Lung (tissue), 12 donors: ENCODE results near the gene TRAF3. TPM values are rescaled to one million over a fixed set of nuclear protein-coding genes. Genes with fewer than 3 reads are reported as not detected.

Experiments
- ATAC-seq: fragments of 200-7000 bp; cut with Tn5 transposase; one replicate; pipeline ENCODE4 v1.9.1; 2020; ENCODE audit warnings: moderate number of reproducible peaks; ENCODE audit not compliant: insufficient read depth, low FRiP score
- DNase-seq, 3 donors: peaks; one replicate each; pipeline ENCODE4 v3.0.0-alpha.2; 2013 to 2017
- H3K27ac ChIP-seq, 2 donors: one replicate each; pipeline ENCODE4 v1.5.1; 2013; ENCODE audit warnings: mild to moderate bottlenecking in 2 of 2, moderate library complexity in 2 of 2, control low read depth in 1 of 2, inconsistent platforms in 1 of 2, low read depth in 1 of 2, low read length in 1 of 2
- H3K27me3 ChIP-seq, 3 donors: one replicate each; pipeline ENCODE4 v1.5.1; 2013; ENCODE audit warnings: low read length in 2 of 3; ENCODE audit not compliant: control insufficient read depth in 3 of 3, insufficient read depth in 3 of 3
- H3K36me3 ChIP-seq, 4 donors: one replicate each; pipeline ENCODE4 v1.5.1; 2013; ENCODE audit warnings: low read length in 4 of 4, mild to moderate bottlenecking in 1 of 4, moderate library complexity in 1 of 4; ENCODE audit not compliant: control insufficient read depth in 4 of 4, insufficient read depth in 4 of 4
- H3K4me1 ChIP-seq, 5 donors: one replicate each; pipeline ENCODE4 v1.5.1; 2013; ENCODE audit warnings: low read length in 5 of 5, mild to moderate bottlenecking in 2 of 5, moderate library complexity in 1 of 5; ENCODE audit not compliant: control insufficient read depth in 5 of 5, insufficient read depth in 5 of 5
- H3K4me3 ChIP-seq: one replicate; pipeline ENCODE4 v1.5.1; 2013; ENCODE audit warnings: mild to moderate bottlenecking, control low read depth, moderate library complexity
- H3K9ac ChIP-seq, 2 donors: one replicate each; pipeline ENCODE4 v1.5.1; 2013; ENCODE audit warnings: low read length in 2 of 2, control low read depth in 1 of 2; ENCODE audit not compliant: insufficient read depth in 1 of 2
- H3K9me3 ChIP-seq, 4 donors: one replicate each; pipeline ENCODE4 v1.5.1; 2013; ENCODE audit warnings: low read length in 3 of 4, mild to moderate bottlenecking in 1 of 4, moderate library complexity in 1 of 4; ENCODE audit not compliant: control insufficient read depth in 4 of 4, insufficient read depth in 3 of 4
- WGBS, 2 donors: extraction: QIAGEN DNeasy Blood & Tissue Kit; methylation state at CpG; one replicate each; pipeline ENCODE4 v1.1.7; 2013; 5-methylcytosine and 5-hydroxymethylcytosine counted together
- polyA plus RNA-seq, 2 donors: library from polyadenylated mRNA; stranded (reverse); fragments of 200-250 nt; gene quantifications; one replicate each; pipeline ENCODE4 v1.2.1, GENCODE V29; 2013
- total RNA-seq, 2 donors: library from RNA; depleted of rRNA in 1 of 2; stranded (reverse); fragments of >200 nt in 1 of 2; gene quantifications; one replicate each; pipeline ENCODE4 v1.2.1, GENCODE V29; 2014 to 2021
- TF ChIP-seq, protein P1 (sequence below): IDR thresholded peaks from 2 replicates; pipeline ENCODE4 v1.5.1; 2012; ENCODE audit warnings: mild to moderate bottlenecking; ENCODE audit errors: control extremely low read depth, extremely low read depth
- donor health status: control.
- donor health status: control.
- donor health status: Bipolar disorder and iron deficiency.
- donor health status: healthy.
- donor health status: DM: yes; HTN: yes; CAD: no.

The TRAF3 gene
- total and polyA plus RNA-seq, 4 donors = 5.7 to 25.5 (median 18.7) TPM

DNA sequence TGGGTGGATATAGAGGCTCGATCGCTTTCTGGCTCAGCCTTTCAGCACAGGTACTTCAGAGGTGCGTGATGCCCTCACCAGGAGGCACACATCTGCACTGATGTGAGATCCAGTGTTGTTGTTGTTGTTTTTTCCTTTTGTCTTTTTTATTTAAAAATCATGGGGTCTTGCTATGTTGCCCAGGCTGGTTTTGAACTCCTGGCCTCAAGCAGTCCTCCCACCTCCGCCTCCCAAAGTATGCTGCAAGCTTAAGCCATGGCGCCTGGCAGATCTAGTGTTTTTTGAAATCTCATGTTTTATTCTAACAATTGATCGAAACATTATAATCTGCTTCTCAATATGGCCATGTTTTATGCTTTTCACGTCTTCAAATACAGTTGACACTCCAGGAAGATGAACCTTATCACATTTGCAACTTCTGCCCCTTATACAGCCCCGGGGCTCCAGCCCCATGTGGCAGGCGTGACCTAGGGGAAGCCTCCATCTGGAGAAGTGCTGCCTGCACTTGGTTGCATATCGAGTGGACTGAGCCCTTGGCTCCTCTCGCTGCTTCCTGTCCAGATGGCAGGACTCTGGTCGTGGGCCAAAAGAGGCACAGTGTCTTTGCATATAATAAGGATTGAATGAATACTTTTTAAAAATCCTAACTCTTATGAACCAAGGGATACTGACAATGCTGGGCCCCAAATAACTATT, 71.7 kb downstream of the TRAF3 start:
- H3K9ac ChIP-seq = peak overlapping the region in 1 of 2 donors; percentile 29
- peaks cover 0 to 1% (median 0%) of the 10 kb centered on the region in 4 donors for H3K36me3 ChIP-seq
- DNase-seq (peak; percentile 68 to 70 (median 70)), ATAC-seq (no peak)
- TF ChIP-seq, protein P1, sequence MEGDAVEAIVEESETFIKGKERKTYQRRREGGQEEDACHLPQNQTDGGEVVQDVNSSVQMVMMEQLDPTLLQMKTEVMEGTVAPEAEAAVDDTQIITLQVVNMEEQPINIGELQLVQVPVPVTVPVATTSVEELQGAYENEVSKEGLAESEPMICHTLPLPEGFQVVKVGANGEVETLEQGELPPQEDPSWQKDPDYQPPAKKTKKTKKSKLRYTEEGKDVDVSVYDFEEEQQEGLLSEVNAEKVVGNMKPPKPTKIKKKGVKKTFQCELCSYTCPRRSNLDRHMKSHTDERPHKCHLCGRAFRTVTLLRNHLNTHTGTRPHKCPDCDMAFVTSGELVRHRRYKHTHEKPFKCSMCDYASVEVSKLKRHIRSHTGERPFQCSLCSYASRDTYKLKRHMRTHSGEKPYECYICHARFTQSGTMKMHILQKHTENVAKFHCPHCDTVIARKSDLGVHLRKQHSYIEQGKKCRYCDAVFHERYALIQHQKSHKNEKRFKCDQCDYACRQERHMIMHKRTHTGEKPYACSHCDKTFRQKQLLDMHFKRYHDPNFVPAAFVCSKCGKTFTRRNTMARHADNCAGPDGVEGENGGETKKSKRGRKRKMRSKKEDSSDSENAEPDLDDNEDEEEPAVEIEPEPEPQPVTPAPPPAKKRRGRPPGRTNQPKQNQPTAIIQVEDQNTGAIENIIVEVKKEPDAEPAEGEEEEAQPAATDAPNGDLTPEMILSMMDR = no peak
- H3K27me3 ChIP-seq = no peaks in the 10 kb centered on the region
- no peak overlapping the region for H3K27ac ChIP-seq
- H3K4me1 ChIP-seq = peaks cover 0 to 18% (median 4%) of the 10 kb centered on the region in 5 donors
- WGBS, 2 donors = 59 to 60% methylated on average over 12 of the region's 12 CpGs
- no peaks in the 10 kb centered on the region for H3K9me3 ChIP-seq
- no peak overlapping the region for H3K4me3 ChIP-seq

DNA sequence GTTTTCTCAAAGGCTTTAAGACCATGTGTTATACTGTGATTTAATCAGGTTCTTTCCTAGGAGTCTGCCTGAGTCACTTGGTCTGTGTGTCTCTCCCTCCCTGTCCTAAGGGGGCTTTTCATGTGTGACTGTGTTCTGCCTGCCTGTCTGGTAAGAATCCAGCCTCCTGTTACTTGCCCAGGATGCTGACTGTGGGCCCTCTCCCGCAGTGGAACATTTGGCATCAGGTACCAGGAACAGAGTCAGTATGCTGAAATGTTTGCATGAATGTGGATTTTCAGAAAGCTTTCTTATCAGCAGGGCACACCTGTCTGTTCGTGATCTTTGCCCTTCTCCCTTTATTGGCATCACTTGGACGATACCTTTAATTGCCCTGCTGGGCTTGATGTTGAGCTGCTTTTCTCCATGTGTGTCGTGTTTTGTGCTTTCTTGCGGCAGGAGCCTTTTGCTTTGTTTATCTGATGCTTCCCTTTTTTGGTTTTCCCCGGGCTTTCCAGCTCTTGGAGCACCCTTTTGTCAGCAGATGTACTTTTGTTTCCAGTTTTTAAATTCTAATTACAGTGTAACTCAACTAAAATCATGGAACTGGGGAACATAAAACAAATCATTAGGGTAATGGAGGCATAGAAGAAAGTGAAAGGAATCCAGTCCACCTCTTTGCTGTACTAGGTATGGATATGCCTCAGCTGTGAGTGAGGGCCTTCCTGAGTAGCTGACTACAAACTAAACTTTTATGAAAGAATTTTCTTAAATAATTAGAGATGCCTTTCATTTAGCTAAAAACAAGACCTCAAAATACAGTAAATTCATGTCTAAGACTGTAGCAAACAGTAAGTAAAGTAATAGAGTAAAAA, 72.5 kb downstream of the TRAF3 start:
- DNase-seq = peak in 2 of 3 donors; percentile 27 to 37
- Histone ChIP-seq H3K9ac (peak overlapping the region in 1 of 2 donors; percentile 29), H3K36me3 (peaks cover 0 to 1% (median 0%) of the 10 kb centered on the region in 4 donors), H3K27me3 (no peaks in the 10 kb centered on the region), H3K4me3 (no peak overlapping the region), H3K4me1 (peaks cover 0 to 18% (median 4%) of the 10 kb centered on the region in 5 donors), H3K27ac (peak overlapping the region in 1 of 2 donors; percentile 29), H3K9me3 (no peaks in the 10 kb centered on the region)
- ATAC-seq = peak; percentile 41
- WGBS, 2 donors = 17 to 18% methylated on average over 6 of the region's 6 CpGs
- TF ChIP-seq, protein P1 = no peak

DNA sequence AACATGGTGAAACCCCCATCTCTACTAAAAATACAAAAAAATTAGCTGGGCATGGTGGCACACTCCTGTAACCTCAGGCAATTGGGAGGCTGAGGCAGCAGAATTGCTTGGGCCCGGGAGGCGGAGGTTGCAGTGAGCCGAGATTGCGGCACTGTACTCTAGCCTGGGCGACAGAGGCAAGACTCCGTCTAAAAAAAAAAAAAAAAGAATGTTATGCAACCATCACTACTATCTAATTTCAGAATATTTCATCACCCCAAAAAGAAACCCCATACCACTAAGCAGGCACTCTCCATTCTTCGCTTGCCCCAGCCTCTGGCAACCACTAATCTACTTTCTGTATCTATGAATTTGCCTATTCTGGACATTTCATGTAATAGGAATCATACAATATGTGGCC, 76.4 kb downstream of the TRAF3 start:
- no peak for DNase-seq
- TF ChIP-seq, protein P1 = no peak
- H3K9ac ChIP-seq = no peak overlapping the region
- H3K27ac ChIP-seq = no peak overlapping the region
- WGBS, 2 donors = 40 to 77% methylated on average over 7 of the region's 7 CpGs
- peaks cover 0 to 17% (median 4%) of the 10 kb centered on the region in 5 donors for H3K4me1 ChIP-seq
- no peak overlapping the region for H3K4me3 ChIP-seq
- H3K9me3 ChIP-seq = no peaks in the 10 kb centered on the region
- no peaks in the 10 kb centered on the region for H3K27me3 ChIP-seq
- H3K36me3 ChIP-seq = peaks cover 0 to 1% (median 0%) of the 10 kb centered on the region in 4 donors
- ATAC-seq = no peak
